HUES48 (cell line): Measurements from ENCODE around the gene SAG.
"Not testable (repeated sequence)": the region's sequence is repeated elsewhere in the genome, so short reads cannot be mapped to it uniquely, and the experiment has no call there.

Source experiments
- H3K27ac ChIP-seq: one replicate; pipeline ENCODE4 v1.7.0; 2013; ENCODE audit warnings: low read depth, low read length, inconsistent platforms
- H3K27me3 ChIP-seq: 2 replicates; pipeline ENCODE4 v1.6.1; 2013; ENCODE audit warnings: mild to moderate bottlenecking, low read length; ENCODE audit not compliant: control insufficient read depth, insufficient read depth
- H3K36me3 ChIP-seq: 2 replicates; pipeline ENCODE4 v1.6.1; 2013; ENCODE audit warnings: low read length; ENCODE audit not compliant: control insufficient read depth, insufficient read depth
- H3K4me1 ChIP-seq: 2 replicates; pipeline ENCODE4 v1.6.1; 2013; ENCODE audit warnings: mild to moderate bottlenecking, low read length; ENCODE audit not compliant: control insufficient read depth, insufficient read depth
- H3K4me3 ChIP-seq: 2 replicates; pipeline ENCODE4 v1.5.1; 2013; ENCODE audit warnings: mild to moderate bottlenecking, low read depth, low read length
- H3K9ac ChIP-seq: 2 replicates; pipeline ENCODE4 v1.6.1; 2013; ENCODE audit warnings: mild to moderate bottlenecking, low read depth, low read length, moderate library complexity
- H3K9me3 ChIP-seq: 2 replicates; pipeline ENCODE4 v1.6.1; 2013; ENCODE audit warnings: low read length; ENCODE audit not compliant: control insufficient read depth, insufficient read depth

Gene SAG

DNA sequence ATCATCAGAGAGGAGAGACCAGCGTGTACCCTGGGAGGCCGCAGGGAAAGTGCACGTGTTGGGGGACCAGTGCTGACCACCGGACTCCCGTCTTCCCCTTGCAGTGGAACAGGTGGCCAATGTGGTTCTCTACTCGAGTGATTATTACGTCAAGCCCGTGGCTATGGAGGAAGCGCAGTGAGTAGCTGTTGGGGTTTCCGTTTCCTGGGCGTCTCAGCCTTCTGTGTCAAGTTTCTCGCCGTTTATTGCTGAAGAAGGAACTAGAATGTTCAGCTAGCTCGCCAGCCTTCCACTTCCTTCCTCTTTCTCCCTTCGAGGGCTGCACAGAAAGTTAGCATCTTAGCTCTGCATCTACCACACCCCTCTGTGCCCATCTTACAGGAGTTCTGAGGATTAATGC, 23.9 kb downstream of the SAG start:
- H3K4me1 ChIP-seq, result peaks cover 9% of the 10 kb centered on the region; the same call in 1 of the 2 replicates
- H3K36me3 ChIP-seq, result no peaks in the 10 kb centered on the region
- no peak overlapping the region for H3K9ac ChIP-seq
- H3K4me3 ChIP-seq, result no peak overlapping the region
- H3K27ac ChIP-seq, result no peak overlapping the region
- no peaks in the 10 kb centered on the region for H3K9me3 ChIP-seq
- peaks cover 68% of the 10 kb centered on the region for H3K27me3 ChIP-seq

DNA sequence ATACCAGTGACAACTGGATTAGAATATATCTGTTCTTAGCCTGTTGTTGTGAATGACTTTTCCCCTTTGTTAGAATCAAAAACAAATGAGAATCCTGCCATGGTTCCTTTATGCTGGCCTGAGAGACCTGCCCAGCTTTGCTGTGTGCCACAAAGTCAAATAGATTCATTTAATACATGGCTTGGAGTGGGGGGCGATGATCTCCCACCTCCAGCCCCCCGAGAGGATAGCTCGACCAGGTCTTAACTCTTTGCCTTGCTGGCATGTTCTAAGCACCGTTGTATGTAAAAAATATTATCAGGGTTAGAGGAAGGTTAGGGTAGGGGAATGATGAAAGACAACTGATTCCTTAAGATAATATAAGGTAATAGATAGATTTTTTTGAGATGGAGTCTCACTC, 24.5 kb downstream of the SAG start:
- peaks cover 64% of the 10 kb centered on the region for H3K27me3 ChIP-seq
- H3K36me3 ChIP-seq, result no peaks in the 10 kb centered on the region
- no peak overlapping the region for H3K4me3 ChIP-seq
- no peak overlapping the region for H3K27ac ChIP-seq
- H3K9me3 ChIP-seq, result no peaks in the 10 kb centered on the region
- H3K4me1 ChIP-seq, result peaks cover 9% of the 10 kb centered on the region; the same call in 1 of the 2 replicates
- H3K9ac ChIP-seq, result no peak overlapping the region

DNA sequence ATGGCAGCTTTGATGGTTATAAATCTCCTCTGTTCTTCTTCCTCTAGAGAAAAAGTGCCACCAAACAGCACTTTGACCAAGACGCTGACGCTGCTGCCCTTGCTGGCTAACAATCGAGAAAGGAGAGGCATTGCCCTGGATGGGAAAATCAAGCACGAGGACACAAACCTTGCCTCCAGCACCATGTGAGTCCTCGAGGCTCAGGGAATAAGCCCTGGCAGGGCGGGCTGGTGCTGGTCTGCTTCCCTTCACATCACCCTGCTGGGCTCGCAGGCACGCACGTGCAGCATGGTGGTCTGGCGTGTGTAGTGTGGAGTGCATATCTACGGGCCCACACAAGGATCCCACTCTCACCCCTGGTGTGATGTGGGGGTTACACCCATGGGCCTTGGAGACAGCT, 27.3 kb downstream of the SAG start:
- no peak overlapping the region for H3K27ac ChIP-seq
- H3K9me3 ChIP-seq, result no peaks in the 10 kb centered on the region
- H3K9ac ChIP-seq, result no peak overlapping the region
- H3K4me1 ChIP-seq, result peaks cover 3% of the 10 kb centered on the region; the same call in 1 of the 2 replicates
- H3K4me3 ChIP-seq, result no peak overlapping the region
- H3K27me3 ChIP-seq, result peaks cover 42% of the 10 kb centered on the region
- no peaks in the 10 kb centered on the region for H3K36me3 ChIP-seq

DNA sequence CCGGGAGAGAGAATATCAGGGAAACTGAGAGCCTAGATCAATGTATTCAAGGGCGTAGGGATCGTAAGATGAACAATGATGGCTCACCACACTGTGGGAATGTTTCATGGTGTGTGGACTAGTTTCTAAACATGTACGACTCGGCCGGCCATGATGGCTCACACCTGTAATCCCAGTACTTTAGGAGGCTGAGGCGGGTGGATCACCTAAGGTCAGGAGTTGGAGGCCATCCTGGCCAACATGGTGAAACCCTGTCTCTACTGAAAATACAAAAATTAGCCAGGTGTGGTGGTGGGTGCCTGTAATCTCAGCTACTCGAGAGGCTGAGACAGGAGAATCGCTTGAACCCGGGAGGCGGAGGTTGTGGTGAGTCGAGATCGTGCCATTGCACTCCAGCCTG, 28.5 kb downstream of the SAG start:
- H3K27me3 ChIP-seq, result peaks cover 31% of the 10 kb centered on the region
- not testable (repeated sequence) for H3K27ac ChIP-seq, H3K9ac ChIP-seq, H3K9me3 ChIP-seq, H3K36me3 ChIP-seq, H3K4me1 ChIP-seq, H3K4me3 ChIP-seq

DNA sequence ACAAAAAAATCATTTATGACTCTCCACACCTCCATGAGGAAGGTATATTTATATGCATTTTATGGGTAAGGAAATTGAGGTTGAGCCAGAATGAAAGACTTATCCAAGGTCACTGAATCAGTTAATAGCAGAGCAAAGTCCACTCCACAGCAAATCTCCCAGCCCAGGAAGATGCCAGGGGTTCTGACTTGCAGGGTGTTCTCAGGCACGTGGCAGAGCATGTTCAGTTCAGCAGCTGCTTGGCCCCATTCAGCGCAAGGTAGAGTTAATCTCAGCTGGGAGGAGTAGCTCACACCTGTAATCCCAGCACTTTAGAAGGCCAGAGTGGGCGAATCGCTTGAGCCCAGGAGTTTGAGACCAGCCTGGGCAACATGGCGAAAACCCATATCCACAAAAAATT, 28.9 kb downstream of the SAG start:
- Histone ChIP-seq H3K9me3 (no peaks in the 10 kb centered on the region), H3K4me1 (no peaks in the 10 kb centered on the region)

DNA sequence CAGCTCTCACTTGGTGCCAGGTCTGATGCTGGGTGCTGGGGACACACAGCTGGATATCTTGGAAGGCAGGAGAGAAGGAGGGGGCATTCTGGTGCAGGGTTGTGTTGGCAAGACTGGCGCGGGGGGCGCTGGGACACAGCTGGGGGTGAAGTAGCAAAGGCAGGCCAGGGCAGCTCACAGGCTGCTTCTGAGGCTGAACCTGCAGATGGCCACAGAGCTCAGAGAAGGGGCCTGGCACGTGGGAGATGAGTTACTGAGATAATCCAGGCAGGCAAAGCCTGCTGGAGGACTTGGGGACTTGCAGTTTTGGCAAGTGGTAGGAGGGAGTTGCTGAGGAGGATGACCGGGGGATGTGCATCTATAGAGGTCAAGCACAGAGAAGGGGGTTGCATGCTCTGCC, 30.4 kb downstream of the SAG start:
- H3K36me3 ChIP-seq, result no peaks in the 10 kb centered on the region
- H3K9ac ChIP-seq, result no peak overlapping the region
- H3K27ac ChIP-seq, result no peak overlapping the region
- no peaks in the 10 kb centered on the region for H3K4me1 ChIP-seq
- H3K27me3 ChIP-seq, result peaks cover 18% of the 10 kb centered on the region
- H3K9me3 ChIP-seq, result no peaks in the 10 kb centered on the region
- no peak overlapping the region for H3K4me3 ChIP-seq

More for the DNA sequence above, 28.9 kb downstream of the SAG start:
- Histone ChIP-seq H3K27me3 (peaks cover 26% of the 10 kb centered on the region), H3K36me3 (no peaks in the 10 kb centered on the region), H3K4me3 (no peak overlapping the region), H3K27ac (no peak overlapping the region), H3K9ac (no peak overlapping the region)

DNA sequence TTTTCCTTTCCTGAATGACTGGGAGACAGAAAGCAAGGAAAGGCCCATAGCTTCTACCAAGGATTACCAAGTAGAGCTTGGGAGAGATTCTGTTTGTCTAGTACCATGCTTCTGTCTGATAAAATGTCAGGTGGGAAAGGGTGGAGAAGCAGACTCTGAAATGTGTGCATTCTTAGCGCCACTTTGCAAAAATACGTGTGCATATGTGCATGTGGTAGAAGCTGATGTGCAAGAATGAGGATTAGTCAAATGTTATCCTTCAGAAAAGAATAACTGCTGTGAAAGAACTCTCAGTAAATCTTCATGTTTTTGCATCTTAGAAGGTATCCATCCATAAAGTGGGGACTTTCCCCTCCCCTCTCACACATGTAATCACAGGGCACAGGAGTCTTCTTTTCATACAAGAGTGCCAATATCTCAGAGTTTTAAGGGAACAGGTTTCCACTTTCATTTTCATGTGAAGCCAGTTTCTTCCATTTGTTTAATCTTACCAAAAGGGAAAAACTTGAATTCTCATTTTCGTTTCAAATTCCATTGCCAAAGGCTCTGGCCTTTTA, 31.3 kb downstream of the SAG start:
- H3K9ac ChIP-seq, result no peak overlapping the region
- H3K9me3 ChIP-seq, result no peaks in the 10 kb centered on the region
- no peaks in the 10 kb centered on the region for H3K36me3 ChIP-seq
- H3K27me3 ChIP-seq, result peaks cover 11% of the 10 kb centered on the region
- H3K27ac ChIP-seq, result no peak overlapping the region
- H3K4me1 ChIP-seq, result no peaks in the 10 kb centered on the region
- H3K4me3 ChIP-seq, result no peak overlapping the region

DNA sequence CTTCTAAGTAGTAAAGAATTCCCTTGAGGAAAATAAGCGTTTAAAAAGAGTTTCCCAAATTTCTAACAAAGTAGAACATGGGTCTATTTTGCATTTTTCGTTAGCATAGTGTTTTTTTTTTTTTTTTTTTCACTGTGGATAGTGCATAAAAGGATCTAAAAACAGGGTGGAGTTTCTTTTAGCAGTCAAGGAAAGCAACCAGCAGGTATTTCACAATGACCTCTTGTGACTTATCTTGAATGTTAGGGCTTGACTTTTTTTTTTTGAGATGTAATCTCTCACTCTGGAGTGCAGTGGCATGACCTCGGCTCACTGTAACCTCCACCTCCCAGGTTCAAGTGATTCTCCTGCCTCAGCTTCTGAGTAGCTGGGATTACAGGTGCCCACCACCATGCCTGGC, 31.8 kb downstream of the SAG start:
- no peak overlapping the region for H3K27ac ChIP-seq
- H3K4me3 ChIP-seq, result no peak overlapping the region
- H3K27me3 ChIP-seq, result peaks cover 6% of the 10 kb centered on the region
- no peak overlapping the region for H3K9ac ChIP-seq
- H3K9me3 ChIP-seq, result no peaks in the 10 kb centered on the region
- H3K4me1 ChIP-seq, result no peaks in the 10 kb centered on the region
- no peaks in the 10 kb centered on the region for H3K36me3 ChIP-seq

DNA sequence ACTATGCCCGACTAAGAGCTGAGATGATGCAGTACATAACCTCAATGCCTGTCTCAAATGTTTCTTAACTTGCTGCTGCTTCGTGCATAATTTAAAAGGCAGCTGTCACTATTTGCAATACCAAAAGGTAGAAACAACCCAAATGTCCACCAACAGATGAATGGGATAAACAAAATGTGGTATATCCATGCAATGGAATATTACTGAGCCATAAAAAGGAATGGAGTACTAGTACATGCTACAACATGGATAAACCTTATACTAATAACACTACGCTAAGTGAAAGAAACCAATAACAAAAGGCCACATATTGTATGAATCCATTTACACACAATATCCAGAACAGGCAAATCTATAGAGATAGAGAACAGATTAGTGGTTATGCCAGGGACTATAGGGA, 33.7 kb downstream of the SAG start:
- Histone ChIP-seq H3K27me3 (no peaks in the 10 kb centered on the region; the same call in 1 of the 2 replicates), H3K27ac (no peak overlapping the region), H3K4me3 (no peak overlapping the region), H3K36me3 (no peaks in the 10 kb centered on the region), H3K9me3 (no peaks in the 10 kb centered on the region), H3K9ac (no peak overlapping the region), H3K4me1 (no peaks in the 10 kb centered on the region)

DNA sequence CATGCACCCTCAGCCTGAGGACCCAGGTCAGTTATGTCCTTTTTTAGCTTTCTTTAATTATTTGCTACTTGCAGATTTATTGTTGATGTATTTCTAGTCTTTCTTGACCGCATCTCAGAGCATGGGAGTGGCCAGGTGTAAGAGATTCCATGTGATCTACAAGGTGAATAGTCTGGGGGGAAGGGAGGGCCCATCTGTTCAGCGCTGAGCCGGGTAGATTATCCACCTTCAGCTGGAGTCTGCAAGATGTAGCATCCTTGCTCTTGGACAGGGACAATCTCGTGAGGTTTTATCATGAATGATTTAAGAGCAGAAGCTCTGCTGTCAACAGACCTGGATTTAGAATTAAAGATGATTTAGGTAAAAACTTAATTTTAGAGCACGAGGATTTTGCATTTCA, 34.7 kb downstream of the SAG start:
- Histone ChIP-seq H3K9ac (no peak overlapping the region), H3K9me3 (no peaks in the 10 kb centered on the region), H3K36me3 (no peaks in the 10 kb centered on the region), H3K4me3 (no peak overlapping the region), H3K4me1 (no peaks in the 10 kb centered on the region), H3K27ac (no peak overlapping the region), H3K27me3 (no peaks in the 10 kb centered on the region; the same call in 1 of the 2 replicates)

DNA sequence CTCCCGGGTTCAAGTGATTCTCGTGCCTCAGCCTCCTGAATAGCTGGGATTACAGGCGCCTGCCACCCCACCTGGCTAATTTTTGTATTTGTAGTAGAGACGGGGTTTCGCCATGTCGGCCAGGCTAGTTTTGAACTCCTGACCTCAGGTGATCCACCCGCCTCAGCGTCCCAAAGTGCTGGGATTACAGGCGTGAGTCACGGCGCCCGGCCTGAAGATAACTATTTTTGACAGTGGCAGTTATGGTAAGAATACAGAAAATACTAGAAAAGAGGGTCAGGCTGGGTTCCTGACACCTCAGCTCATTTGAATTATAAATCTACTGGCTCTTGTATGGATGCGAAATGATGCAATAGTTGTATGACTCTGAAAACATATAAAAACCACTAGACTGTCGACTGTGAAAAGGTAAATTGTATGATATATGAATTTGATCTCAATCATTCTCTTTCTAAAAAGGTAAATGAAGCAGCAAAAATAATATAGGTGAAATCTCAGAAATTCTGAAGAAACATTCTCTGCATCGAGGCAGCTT, 35.6 kb downstream of the SAG start:
- Histone ChIP-seq H3K9ac (no peak overlapping the region), H3K9me3 (no peaks in the 10 kb centered on the region), H3K27ac (no peak overlapping the region), H3K36me3 (no peaks in the 10 kb centered on the region), H3K4me3 (no peak overlapping the region), H3K27me3 (no peaks in the 10 kb centered on the region; the same call in 1 of the 2 replicates), H3K4me1 (no peaks in the 10 kb centered on the region)
